Sigmoid colon (tissue), 4 donors: ENCODE data around the gene IFITM2.

ENCODE experiments used
- CTCF ChIP-seq, 4 experiments: fragments of 450-650 bp in 3 of 4; fragments of 200-600 bp in 1 of 4; IDR thresholded peaks; one replicate each; pipeline ENCODE4 v1.5.1; 2016 to 2019; ENCODE audit warnings: antibody characterized with exemption in 4 of 4, mild to moderate bottlenecking in 3 of 4, moderate library complexity in 2 of 4
- EP300 ChIP-seq, 4 donors: sonication (generic); formaldehyde crosslinking; IDR thresholded peaks; one replicate each; pipeline ENCODE4 v1.6.1; 2017; ENCODE audit warnings: antibody characterized with exemption in 4 of 4
- POLR2A ChIP-seq, 2 donors: fragments of 450-650 bp; IDR thresholded peaks; one replicate each; pipeline ENCODE4 v1.6.1; 2016; ENCODE audit warnings: antibody characterized with exemption in 2 of 2, mild to moderate bottlenecking in 2 of 2, moderate library complexity in 2 of 2
- POLR2AphosphoS5 ChIP-seq, 4 donors: sonication (generic); formaldehyde crosslinking; IDR thresholded peaks; one replicate each; pipeline ENCODE4 v1.6.1; 2017; ENCODE audit warnings: antibody characterized with exemption in 4 of 4

- TF ChIP-seq POLR2A (IDR thresholded peaks at IDR 0.05) (no peak), CTCF (IDR thresholded peaks at IDR 0.05) (no peak), POLR2AphosphoS5 (IDR thresholded peaks at IDR 0.05) (no peak), EP300 (IDR thresholded peaks at IDR 0.05) (no peak)
These were observed 4.3 kb upstream of the IFITM2 start for GRCh38 chr11:303363-303762.
